Stimulated activated CD8-positive, alpha-beta memory T cell treated with anti-CD3 and anti-CD28 coated beads, Interleukin-12 subunit alpha, Interleukin-12 subunit beta, amount 100 ng/mL, for 24 hours (primary cell): ENCODE results near the gene ZWILCH.

Experiments used
- DNase-seq: peaks from one replicate; pipeline ENCODE4 v3.0.0-alpha.2; 2020; ENCODE audit errors: extremely low read depth

Gene ZWILCH

DNA sequence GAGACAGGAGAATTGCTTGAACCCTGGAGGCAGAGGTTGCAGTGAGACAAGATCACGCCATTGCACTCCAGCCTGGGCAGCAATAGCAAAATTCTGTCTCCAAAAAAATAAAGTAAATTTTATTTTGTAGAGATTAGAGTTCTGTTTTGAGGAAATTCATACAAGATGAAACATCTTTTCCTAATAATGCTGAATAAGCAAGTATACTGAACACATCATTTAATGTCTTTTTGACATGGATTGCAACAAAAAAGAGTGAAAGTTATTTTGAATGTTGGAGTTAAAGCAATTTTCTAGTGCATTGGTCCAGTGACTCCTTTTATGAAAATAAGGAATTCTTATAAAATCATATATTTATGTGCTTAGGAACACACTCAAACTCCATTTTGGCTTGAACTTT is 40.1 kb downstream of the ZWILCH start:
- no peak for DNase-seq

DNA sequence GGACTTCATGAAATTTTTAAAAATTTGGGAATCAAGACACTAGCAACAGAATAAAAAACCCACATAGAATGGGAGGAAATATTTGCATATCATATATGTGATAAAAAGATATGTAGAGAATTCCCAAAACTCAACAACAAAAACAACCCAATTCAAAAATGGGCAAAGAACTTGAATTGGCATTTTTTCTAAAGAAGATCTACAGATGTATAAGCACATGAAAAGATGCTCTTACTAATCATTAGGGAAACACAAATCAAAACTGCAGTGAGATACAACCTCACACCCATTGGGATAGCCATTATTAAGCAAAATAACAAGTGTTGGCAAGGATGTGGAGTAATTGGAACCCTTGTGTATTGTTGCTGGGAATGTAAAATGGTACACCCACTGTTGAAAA is 50.6 kb downstream of the ZWILCH start:
- no peak for DNase-seq

GRCh38 chr15:66558271-66558670 is 53.1 kb downstream of the ZWILCH start:
- no peak for DNase-seq

DNA sequence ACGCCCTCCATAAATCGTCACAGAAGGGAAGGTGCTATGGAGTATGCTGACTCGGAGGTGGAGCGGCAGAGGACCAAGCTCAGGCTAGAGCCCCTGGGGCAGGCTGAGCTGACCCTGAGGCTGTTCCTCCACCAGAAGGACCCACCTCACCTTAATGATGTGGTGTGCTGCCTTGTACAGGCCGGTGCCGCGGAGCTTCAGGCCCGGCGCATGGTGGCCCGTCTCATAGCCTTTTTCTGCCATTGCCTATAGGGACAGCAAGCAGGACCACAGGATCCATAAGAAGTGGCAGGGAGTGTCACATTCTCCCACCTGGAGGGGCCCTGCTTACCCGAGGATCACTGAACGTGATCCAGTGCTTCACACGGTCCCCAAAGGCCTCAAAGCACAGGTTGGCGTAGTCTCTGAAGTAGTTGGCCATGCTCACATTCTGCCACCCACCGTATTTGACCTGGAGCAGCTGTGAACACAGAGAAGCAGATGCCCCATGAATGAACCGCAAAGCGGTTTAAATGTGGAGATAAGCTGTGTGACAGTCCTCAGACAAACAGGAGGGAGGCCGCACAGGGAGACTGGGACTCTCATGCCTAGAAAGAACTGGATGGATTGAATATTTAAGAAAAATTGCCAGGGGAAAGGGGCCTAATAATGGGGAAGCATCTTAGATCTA is 55.9 kb downstream of the ZWILCH start:
- DNase-seq = no peak

DNA sequence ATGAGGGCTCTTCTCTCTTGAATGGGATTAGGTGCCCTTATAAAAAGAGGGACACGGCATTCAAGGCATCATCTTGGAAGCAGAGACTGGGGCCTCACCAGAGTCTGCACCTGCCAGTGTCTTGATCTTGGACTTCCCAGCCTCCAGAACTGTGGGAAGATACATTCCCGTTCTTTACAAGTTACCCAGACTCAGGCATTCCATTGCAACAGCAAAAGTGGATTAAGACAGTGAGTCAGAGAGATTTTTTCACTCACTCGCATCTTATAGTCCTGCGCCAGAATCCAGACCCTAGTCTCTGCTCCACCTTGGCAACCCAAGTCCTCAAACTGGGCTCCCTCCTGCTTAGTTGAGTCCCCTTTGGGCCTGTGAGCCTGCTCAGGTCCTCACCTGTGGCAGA is 58.0 kb downstream of the ZWILCH start:
- DNase-seq = no peak

DNA sequence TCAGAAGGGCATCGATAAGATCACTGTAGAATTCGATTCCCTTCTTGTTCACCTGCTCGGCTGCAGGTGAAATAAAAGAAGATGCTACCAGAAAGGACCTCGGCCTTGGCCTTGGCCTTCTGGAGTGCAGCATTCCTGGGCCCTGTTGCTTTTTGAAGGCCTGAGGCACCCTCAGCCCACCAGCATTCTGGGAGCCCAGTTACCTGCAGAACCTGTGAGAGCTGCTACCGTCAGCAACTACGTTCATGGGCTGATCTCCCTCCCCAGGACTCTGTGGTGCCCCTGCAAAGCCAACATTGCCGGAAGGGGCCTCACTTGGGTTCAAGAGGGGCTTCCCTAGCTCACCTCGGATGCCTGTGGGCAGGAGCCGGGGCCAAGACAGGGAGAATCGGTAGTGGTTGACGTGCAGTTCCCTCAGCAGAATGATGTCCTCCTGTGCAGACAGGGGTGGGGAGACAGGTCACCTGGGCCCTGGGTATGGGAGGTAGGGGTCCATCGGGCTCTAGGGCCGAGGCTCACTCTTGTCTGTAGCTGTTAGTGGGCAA is 58.5 kb downstream of the ZWILCH start:
- no peak for DNase-seq

- no peak for DNase-seq
Measured at GRCh38 chr15:66564136-66565041, 59.3 kb downstream of the ZWILCH start.

GRCh38 chr15:66565141-66565641 is 60.1 kb downstream of the ZWILCH start:
- no peak for DNase-seq

DNA sequence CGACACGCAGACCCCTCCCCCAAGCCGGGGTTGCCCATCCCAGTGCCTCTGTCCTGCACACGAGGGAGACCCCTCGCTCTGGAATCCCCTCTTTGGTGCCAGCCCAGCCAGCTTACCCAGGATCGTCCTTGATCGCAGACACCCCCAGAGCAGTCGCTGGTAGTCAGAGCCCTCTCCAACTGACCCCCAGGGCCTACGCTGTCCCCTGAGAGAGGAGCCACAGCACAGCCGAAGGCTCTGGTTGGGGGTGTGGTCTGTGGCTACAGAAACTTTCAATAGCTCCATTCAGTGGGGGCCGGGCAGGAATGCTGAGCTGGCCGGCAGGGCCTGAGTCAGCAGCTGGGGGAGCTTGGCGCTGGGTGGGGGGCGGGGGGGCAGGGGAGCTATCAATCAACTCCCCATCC is 60.6 kb downstream of the ZWILCH start, which contains the start of gene LCTL:
Gene LCTL, minus strand, starts transcription at position 258 of the 404 bp plus-strand sequence. CDS start 633 bp downstream, outside the sequence.
- no peak for DNase-seq

- no peak for DNase-seq
Measured at GRCh38 chr15:66566963-66567531, 61.9 kb downstream of the ZWILCH start.

GRCh38 chr15:66567897-66568296 is 62.8 kb downstream of the ZWILCH start:
- no peak for DNase-seq

GRCh38 chr15:66569461-66570137 is 64.5 kb downstream of the ZWILCH start:
- DNase-seq = no peak

DNA sequence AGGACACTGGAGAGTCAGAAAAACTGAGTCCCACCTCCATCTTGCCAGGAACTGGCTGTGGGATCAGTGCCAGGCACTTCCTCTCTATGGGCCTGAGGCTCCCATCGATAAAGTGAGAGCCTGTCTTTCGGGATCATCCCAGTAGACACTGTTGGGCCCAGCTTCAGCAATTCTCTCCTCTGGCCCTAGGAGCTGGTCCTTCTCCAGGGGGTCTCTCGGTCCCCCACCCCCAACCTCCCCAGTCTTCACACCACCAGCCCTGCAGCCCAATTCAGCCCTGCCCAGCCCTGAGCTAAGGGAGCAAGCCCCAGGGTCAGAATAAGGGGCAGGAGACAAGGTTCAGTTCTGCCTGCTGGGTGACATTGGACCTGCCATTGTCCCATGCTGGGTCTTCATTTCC is 65.2 kb downstream of the ZWILCH start:
- DNase-seq = no peak

DNA sequence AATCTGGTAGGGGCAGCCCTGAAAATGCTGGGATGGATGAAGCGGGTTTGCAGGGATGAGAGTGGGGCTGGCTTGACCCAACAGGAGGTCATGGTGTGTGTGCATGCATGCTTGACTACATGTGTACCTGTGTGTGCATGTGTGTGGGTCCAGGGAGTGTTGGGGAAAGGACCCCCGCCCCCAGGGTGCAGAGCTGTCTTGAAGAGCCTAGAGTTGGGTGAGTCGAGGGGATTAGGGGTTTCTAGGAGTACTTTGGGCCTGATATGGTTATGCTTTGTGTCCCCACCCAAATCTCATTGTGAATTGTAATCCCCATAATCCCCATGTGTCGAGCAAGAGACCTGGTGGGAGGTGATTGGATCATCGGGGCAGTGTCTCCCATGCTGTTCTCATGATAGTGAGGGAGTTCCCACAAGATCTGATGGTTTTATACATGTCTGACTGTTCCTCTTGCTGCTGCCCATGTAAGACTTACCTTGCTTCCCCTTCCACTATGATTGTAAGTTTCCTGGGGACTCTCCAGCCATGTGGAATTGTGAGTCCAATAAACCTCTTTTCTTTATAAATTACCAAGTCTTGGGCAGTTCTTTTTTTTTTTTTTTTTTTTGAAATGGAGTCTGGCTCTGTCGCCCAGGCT is 65.8 kb downstream of the ZWILCH start:
- no peak for DNase-seq

DNA sequence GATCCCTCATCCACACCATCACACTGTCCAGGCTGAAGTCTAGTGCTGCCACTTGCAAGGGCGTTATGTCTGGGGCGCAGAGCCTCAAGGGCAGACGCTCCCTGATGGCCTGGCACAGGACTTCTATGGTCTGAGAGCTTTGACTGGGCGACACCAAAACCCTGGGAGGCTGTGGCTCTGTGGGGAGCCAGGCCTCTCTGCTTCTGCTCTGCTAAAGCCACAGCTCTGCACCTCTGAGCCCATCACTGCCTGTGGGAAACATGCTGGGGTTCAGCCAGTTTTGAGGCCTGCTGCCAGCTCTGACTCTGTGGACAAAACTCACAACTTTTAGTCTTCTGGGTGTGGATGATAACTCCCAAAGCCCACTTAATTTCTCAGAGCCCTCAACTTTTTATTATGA is 67.0 kb downstream of the ZWILCH start:
- no peak for DNase-seq

GRCh38 chr15:66573348-66573718 is 68.2 kb downstream of the ZWILCH start:
- no peak for DNase-seq

GRCh38 chr15:66573719-66574595 is 68.8 kb downstream of the ZWILCH start:
- no peak for DNase-seq

- DNase-seq = no peak
Measured at GRCh38 chr15:66574596-66574950, 69.4 kb downstream of the ZWILCH start.

DNA sequence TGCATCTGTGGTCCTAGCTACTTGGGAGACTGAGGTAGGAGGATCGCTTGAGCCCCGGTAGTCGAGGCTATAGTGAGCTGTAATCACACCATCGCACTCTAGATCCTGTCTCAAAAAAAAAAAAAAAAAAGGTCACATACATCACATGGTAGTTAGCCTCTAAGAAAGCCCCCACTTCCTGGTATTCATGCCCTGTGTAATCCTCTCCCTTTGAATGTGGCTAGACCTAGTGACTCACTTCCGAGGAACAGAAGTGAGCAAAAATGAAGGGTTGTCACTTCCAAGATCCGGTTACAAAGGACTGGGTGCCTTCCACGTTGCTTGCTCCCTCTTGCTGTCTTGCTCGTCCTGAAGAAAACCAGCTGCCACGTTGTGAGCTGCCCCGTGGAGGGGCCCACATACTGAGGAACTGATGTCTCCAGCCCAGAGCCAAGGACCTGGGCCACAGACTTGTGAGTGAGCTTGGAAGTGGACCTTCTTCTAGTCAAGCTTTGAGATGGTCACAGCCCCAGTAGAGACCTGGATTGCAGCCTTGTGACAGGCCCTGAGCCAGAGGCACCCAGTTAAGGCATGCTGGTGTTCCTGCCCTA is 73.3 kb downstream of the ZWILCH start:
- no peak for DNase-seq

DNA sequence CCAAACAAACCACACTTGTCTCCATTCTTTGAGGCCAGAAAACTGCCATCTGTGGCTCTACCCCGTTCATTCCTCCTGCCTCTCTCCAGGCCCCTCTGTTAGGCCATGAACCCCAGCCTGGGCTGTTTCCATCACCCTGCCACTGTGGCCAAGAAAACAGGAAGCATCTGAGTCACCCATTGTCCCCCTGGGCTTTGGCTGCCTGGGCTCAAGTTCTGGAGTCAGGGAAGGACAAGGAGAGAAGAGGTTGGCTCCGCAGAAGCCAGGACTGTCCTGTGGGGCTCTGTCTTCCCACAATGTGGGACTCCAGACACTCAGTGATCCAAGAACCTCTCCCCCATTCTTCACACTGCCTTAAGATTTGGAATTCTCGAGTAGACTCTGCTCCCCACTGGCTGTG is 75.5 kb downstream of the ZWILCH start:
- no peak for DNase-seq
